K562 (cell line): ENCODE measurements around the gene RAI14. TPM values are rescaled to one million over a fixed set of nuclear protein-coding genes. Genes with fewer than 3 reads are reported as not detected.

Source experiments
- ATAC-seq: fragments of 200-7000 bp; cut with Tn5 transposase; 3 replicates; pipeline ENCODE4 v1.9.1; 2020; ENCODE audit warnings: moderate library complexity
- BruUV-seq: library from RNA; stranded (reverse); fragments of 400-500 nt; replicated peaks from 2 replicates; lab custom pipeline; 2021; lab: Mats Ljungman, UMichigan
- CTCF ChIA-PET: fragments of 300-600 bp; formaldehyde crosslinking; extraction: SDS; loops from one replicate; lab custom pipeline; 2021; ENCODE audit warnings: low intra/inter-chr PET ratio; lab: Yijun Ruan, JAX
- POLR2A ChIA-PET: fragments of 300-600, 350-650 bp; sonication (Branson Sonifier 250); formaldehyde crosslinking; extraction: SDS; loops from one replicate; lab custom pipeline; 2021; ENCODE audit warnings: antibody characterized with exemption, inconsistent platforms; lab: Yijun Ruan, JAX
- DNase-seq, 4 experiments: peaks; one replicate each; pipeline versions ENCODE4 v3.0.0 to v3.0.0-alpha.2; 2011 to 2018; ENCODE audit warnings: low spot score in 3 of 4, mixed read lengths in 3 of 4; ENCODE audit errors: extremely low read depth in 1 of 4
- FAIRE-seq: peaks from 2 replicates; lab custom pipeline; 2011; peaks lifted over from hg19 to GRCh38; lab: Jason Lieb, UNC
- H2AFZ ChIP-seq: 2 replicates; pipeline ENCODE4 v1.6.0; 2011; ENCODE audit warnings: low read depth, low read length, control low read depth, inconsistent platforms
- H3K27ac ChIP-seq: fragments of 200-600 bp; 3 replicates; pipeline ENCODE4 v1.8.0; 2011; ENCODE audit warnings: low read depth, mild to moderate bottlenecking, control low read depth, inconsistent platforms, low read length, moderate library complexity, mixed read lengths; ENCODE audit errors: extremely low read depth
- H3K27me3 ChIP-seq, 2 experiments: fragments of 300-600 bp in 1 of 2; 2 replicates in 1 of 2; 3 replicates in 1 of 2; pipeline versions ENCODE4 v1.6.0 to v1.8.0; 2011; ENCODE audit warnings: inconsistent platforms in 2 of 2, low read length in 2 of 2, mild to moderate bottlenecking in 1 of 2, mixed read lengths in 1 of 2, moderate library complexity in 1 of 2; ENCODE audit not compliant: control insufficient read depth in 2 of 2, insufficient read depth in 2 of 2
- H3K36me3 ChIP-seq: fragments of 300-600 bp; 3 replicates; pipeline ENCODE4 v1.8.0; 2011; ENCODE audit warnings: mild to moderate bottlenecking, low read length, inconsistent platforms; ENCODE audit not compliant: control insufficient read depth, insufficient read depth
- H3K4me1 ChIP-seq, 2 experiments: fragments of 200-600 bp in 1 of 2; replicated peaks in 1 of 2; 2 replicates in 1 of 2; 3 replicates in 1 of 2; pipeline versions ENCODE4 v1.5.1 to v1.8.0; 2011; ENCODE audit warnings: inconsistent platforms in 2 of 2, low read length in 2 of 2, mild to moderate bottlenecking in 1 of 2, mixed read lengths in 1 of 2, moderate library complexity in 1 of 2; ENCODE audit not compliant: control insufficient read depth in 2 of 2, insufficient read depth in 2 of 2
- H3K4me2 ChIP-seq: 2 replicates; pipeline ENCODE4 v1.6.1; 2011; ENCODE audit warnings: low read length, control low read depth, inconsistent platforms, mixed read lengths; ENCODE audit not compliant: insufficient read depth
- H3K4me3 ChIP-seq: fragments of 200-600 bp; sonication (generic), shearing (Covaris generic); 2 replicates; pipeline ENCODE4 v1.5.1; 2016; ENCODE audit warnings: control low read depth, inconsistent platforms
- H3K79me2 ChIP-seq: fragments of 200-600 bp; 3 replicates; pipeline ENCODE4 v1.8.0; 2011; ENCODE audit warnings: low read length, inconsistent platforms; ENCODE audit not compliant: control insufficient read depth, insufficient read depth
- H3K9ac ChIP-seq, 2 experiments: 2 replicates each; pipeline versions ENCODE4 v1.6.0 to v1.6.1; 2011; ENCODE audit warnings: low read depth in 2 of 2, low read length in 2 of 2, control low read depth in 1 of 2, inconsistent platforms in 1 of 2, mild to moderate bottlenecking in 1 of 2, mixed read lengths in 1 of 2; ENCODE audit not compliant: insufficient read depth in 1 of 2
- H3K9me1 ChIP-seq: one replicate; pipeline ENCODE4 v1.6.0; 2011; ENCODE audit warnings: inconsistent platforms, mild to moderate bottlenecking, low read length, moderate library complexity; ENCODE audit not compliant: control insufficient read depth, insufficient read depth
- H3K9me3 ChIP-seq: replicated peaks from 2 replicates; pipeline ENCODE4 v1.5.1; 2011; ENCODE audit warnings: low read depth, low read length, inconsistent platforms; ENCODE audit not compliant: control insufficient read depth, insufficient read depth
- H4K20me1 ChIP-seq: replicated peaks from 2 replicates; pipeline ENCODE4 v1.6.1; 2011; ENCODE audit warnings: low read length, inconsistent platforms, mixed read lengths; ENCODE audit not compliant: control insufficient read depth, insufficient read depth
- HNRNPUL1 ChIP-seq: fragments of 200-400 bp; formaldehyde crosslinking; IDR thresholded peaks from 2 replicates; pipeline ENCODE4 v1.6.1; 2017; ENCODE audit warnings: low read length
- MAX ChIP-seq: sonication (generic); formaldehyde crosslinking; IDR thresholded peaks from 2 replicates; pipeline ENCODE4 v1.9.0; 2022; ENCODE audit warnings: mild to moderate bottlenecking, missing genetic modification reagents
- NFYB ChIP-seq: IDR thresholded peaks from 2 replicates; pipeline ENCODE4 v1.6.1; 2011; ENCODE audit warnings: mild to moderate bottlenecking, moderate library complexity; ENCODE audit not compliant: insufficient read length; ENCODE audit errors: extremely low read depth
- PYGO2 ChIP-seq: fragments of 450-650 bp; IDR thresholded peaks from 2 replicates; pipeline ENCODE4 v1.6.1; 2016; ENCODE audit warnings: mild to moderate bottlenecking, missing genetic modification characterization, moderate library complexity, missing compliant biosample characterization
- ZSCAN29 ChIP-seq: fragments of 450-650 bp; IDR thresholded peaks from 2 replicates; pipeline ENCODE4 v1.6.1; 2017
- WGBS: fragments of 100-300 bp; shearing (Covaris generic); methylation state at CpG from one replicate; pipeline ENCODE4 v1.1.6; 2016; ENCODE audit warnings: low coverage, mixed read lengths; ENCODE audit not compliant: insufficient coverage; ENCODE audit errors: missing lambda C conversion rate; 5-methylcytosine and 5-hydroxymethylcytosine counted together
- in situ Hi-C: fragments of 300-500 bp; cut with MboI; formaldehyde crosslinking; loops from 4 replicates; pipeline ENCODE4 v1.15.0; 2018; ENCODE audit warnings: inconsistent platforms, mixed read lengths
- intact Hi-C: fragments of 100-400 bp; cut with micrococcal nuclease; formaldehyde crosslinking; loops from 2 replicates; pipeline ENCODE4 v1.14.2; 2022
- polyA plus RNA-seq, 8 experiments: library from polyadenylated mRNA; depleted of rRNA in 4 of 8; stranded (reverse) in 5 of 8; unstranded in 3 of 8; fragments of >200 nt; fragmentation: Nextera tagmentation in 2 of 8; fragmentation: Illumina TruSeq in 1 of 8; extraction: Ambion mirVana in 2 of 8; extraction: Trizol in 1 of 8; gene quantifications; 2 replicates each; pipeline versions ENCODE4 v1.2.1 to v1.2.3, GENCODE V29; 2011 to 2014; ENCODE audit warnings: inconsistent platforms in 1 of 8, missing spikeins in 1 of 8
- total RNA-seq, 7 experiments: library from RNA; depleted of rRNA in 6 of 7; stranded (reverse); fragments of >200 nt in 6 of 7; fragmentation: Illumina TruSeq in 2 of 7; extraction: Trizol in 2 of 7; gene quantifications; 2 replicates each; pipeline versions ENCODE4 v1.2.1 to v1.2.3, GENCODE V29; 2011 to 2021; ENCODE audit warnings: low replicate concordance in 1 of 7

The RAI14 gene
- total and polyA plus RNA-seq, 9 of the 15 experiments (the other 6 are each of a cell fraction or from before 2014, with no cell fraction given) = 11.3 to 82.5 (median 34.8) TPM

- CTCF ChIA-PET = no interaction called here
These were observed 214.3 kb downstream of the RAI14 start for GRCh38 chr5:34870382-34870781.

GRCh38 chr5:34876275-34876674, 220.1 kb downstream of the RAI14 start:
- Histone ChIP-seq H3K27me3 (no peaks in the 10 kb centered on the region), H3K36me3 (no peaks in the 10 kb centered on the region), H2AFZ (no peak overlapping the region), H3K4me3 (no peak overlapping the region), H4K20me1 (no peaks in the 10 kb centered on the region), H3K9me3 (no peaks in the 10 kb centered on the region), H3K4me2 (no peak overlapping the region), H3K9me1 (no peaks in the 10 kb centered on the region), H3K9ac (no peak overlapping the region), H3K4me1 (no peaks in the 10 kb centered on the region; a peak in 1 of 5 replicates), H3K27ac (no peak overlapping the region), H3K79me2 (no peaks in the 10 kb centered on the region)
- in situ Hi-C loops = no loop called here
- TF ChIP-seq MAX (CRISPR knock-in tag) = no peak
- TF ChIP-seq ZSCAN29 = no peak
- TF ChIP-seq PYGO2 (tag) = no peak
- FAIRE-seq = no peak
- DNase-seq = no peak
- intact Hi-C loops = no loop called here
- ATAC-seq = no peak
- POLR2A ChIA-PET = interaction anchor here (0.5 kb wide), 1 partner anchor 111 kb away, joined by 3 read pairs; no protein-coding TSS in a partner anchor
- no TSS peak for BruUV-seq
- CTCF ChIA-PET = no interaction called here

More at GRCh38 chr5:34870382-34870781, 214.3 kb downstream of the RAI14 start:
- H3K4me2 ChIP-seq = no peak overlapping the region
- peaks cover 7 to 34% of the 10 kb centered on the region in 2 experiments for H3K4me1 ChIP-seq
- no peak overlapping the region for H2AFZ ChIP-seq
- H3K9me1 ChIP-seq = no peaks in the 10 kb centered on the region
- POLR2A ChIA-PET = no interaction called here
- no peaks in the 10 kb centered on the region for H3K27me3 ChIP-seq
- no peaks in the 10 kb centered on the region for H3K36me3 ChIP-seq
- H3K27ac ChIP-seq = no peak overlapping the region
- 73% methylated on average over 2 of the region's 2 CpGs for WGBS
- no peaks in the 10 kb centered on the region for H4K20me1 ChIP-seq
- TF ChIP-seq NFYB (no peak), HNRNPUL1 (no peak)
- in situ Hi-C loops (no loop called here), intact Hi-C loops (no loop called here)
- no peak overlapping the region for H3K4me3 ChIP-seq
- no peak overlapping the region for H3K9ac ChIP-seq
- ATAC-seq = no peak
- no peak for DNase-seq
- H3K79me2 ChIP-seq = no peaks in the 10 kb centered on the region
- no peaks in the 10 kb centered on the region for H3K9me3 ChIP-seq
- no TSS peak for BruUV-seq
- FAIRE-seq = no peak
